ENCODE results near the gene NPIPB8. TPM values are rescaled to one million over a fixed set of nuclear protein-coding genes. Genes with fewer than 3 reads are reported as not detected.
"Not testable (repeated sequence)": the region's sequence is repeated elsewhere in the genome, so short reads cannot be mapped to it uniquely, and the experiment has no call there.

NPIPB8 gene
- total and polyA plus RNA-seq, 9 of the 15 experiments (the other 6 are each of a cell fraction or from before 2014, with no cell fraction given), result 0.16 TPM; not detected in 8

- ATAC-seq; CTCF ChIA-PET (ENCODE audit: low intra/inter-chr PET ratio); H4K20me1 ChIP-seq (replicated peaks; ENCODE audit: control insufficient read depth, insufficient read depth, low read length); FAIRE-seq; H3K27me3 ChIP-seq (ENCODE audit: control insufficient read depth in 2 of 2, insufficient read depth in 2 of 2, low read length in 2 of 2); H3K36me3 ChIP-seq (ENCODE audit: control insufficient read depth, insufficient read depth, low read length); BruUV-seq (replicated peaks); H3K9me3 ChIP-seq (replicated peaks; ENCODE audit: control insufficient read depth, insufficient read depth, low read depth, low read length); H3K9ac ChIP-seq (ENCODE audit: insufficient read depth in 1 of 2, low read depth in 2 of 2, low read length in 2 of 2); intact Hi-C loops (cut with micrococcal nuclease); H3K4me2 ChIP-seq (ENCODE audit: insufficient read depth, low read length); H3K79me2 ChIP-seq (ENCODE audit: control insufficient read depth, insufficient read depth, low read length); H3K4me1 ChIP-seq (replicated peaks in 1 of 2; ENCODE audit: control insufficient read depth in 2 of 2, insufficient read depth in 2 of 2, low read length in 2 of 2); H3K4me3 ChIP-seq; POLR2A ChIA-PET; H3K9me1 ChIP-seq (ENCODE audit: control insufficient read depth, insufficient read depth, low read length); H2AFZ ChIP-seq (ENCODE audit: low read depth, low read length); DNase-seq (ENCODE audit: extremely low read depth in 1 of 4, low spot score in 3 of 4); H3K27ac ChIP-seq (ENCODE audit: extremely low read depth, low read depth, low read length): not testable (repeated sequence)
- whole genome bisulfite sequencing (ENCODE audit: insufficient coverage, low coverage, missing lambda C conversion rate), result no CpG with 5 or more reads among the region's 11 CpGs
- in situ Hi-C loops (cut with MboI), result loop anchor here (10.0 kb wide), 1 partner anchor 121 kb away; no protein-coding TSS in a partner anchor
These were observed 55.5 kb downstream of the NPIPB8 start for GRCh38 chr16:28693257-28693950.

GRCh38 chr16:28699792-28700191 lies 61.9 kb downstream of the NPIPB8 start:
- FAIRE-seq; H3K9ac ChIP-seq (ENCODE audit: insufficient read depth in 1 of 2, low read depth in 2 of 2, low read length in 2 of 2); H3K4me2 ChIP-seq (ENCODE audit: insufficient read depth, low read length); H3K27me3 ChIP-seq (ENCODE audit: control insufficient read depth in 2 of 2, insufficient read depth in 2 of 2, low read length in 2 of 2); intact Hi-C loops (cut with micrococcal nuclease); H3K27ac ChIP-seq (ENCODE audit: extremely low read depth, low read depth, low read length); DNase-seq (ENCODE audit: extremely low read depth in 1 of 4, low spot score in 3 of 4); BruUV-seq (replicated peaks); H3K4me3 ChIP-seq; CTCF ChIA-PET (ENCODE audit: low intra/inter-chr PET ratio); POLR2A ChIA-PET; H3K36me3 ChIP-seq (ENCODE audit: control insufficient read depth, insufficient read depth, low read length); H4K20me1 ChIP-seq (replicated peaks; ENCODE audit: control insufficient read depth, insufficient read depth, low read length); ATAC-seq; H3K4me1 ChIP-seq (replicated peaks in 1 of 2; ENCODE audit: control insufficient read depth in 2 of 2, insufficient read depth in 2 of 2, low read length in 2 of 2); H3K9me1 ChIP-seq (ENCODE audit: control insufficient read depth, insufficient read depth, low read length); H2AFZ ChIP-seq (ENCODE audit: low read depth, low read length); H3K9me3 ChIP-seq (replicated peaks; ENCODE audit: control insufficient read depth, insufficient read depth, low read depth, low read length); H3K79me2 ChIP-seq (ENCODE audit: control insufficient read depth, insufficient read depth, low read length): not testable (repeated sequence)
- in situ Hi-C loops (cut with MboI), result loop anchor here (10.0 to 25.0 kb wide), 3 partner anchors 87 to 162 kb away; partner anchors contain the start of genes NUPR1 and SULT1A1
- no CpG with 5 or more reads among the region's 9 CpGs for WGBS (ENCODE audit: insufficient coverage, low coverage, missing lambda C conversion rate)

GRCh38 chr16:28700349-28700748 lies 62.5 kb downstream of the NPIPB8 start:
- H3K9me3 ChIP-seq (replicated peaks; ENCODE audit: control insufficient read depth, insufficient read depth, low read depth, low read length); H3K9ac ChIP-seq (ENCODE audit: insufficient read depth in 1 of 2, low read depth in 2 of 2, low read length in 2 of 2); H3K9me1 ChIP-seq (ENCODE audit: control insufficient read depth, insufficient read depth, low read length); DNase-seq (ENCODE audit: extremely low read depth in 1 of 4, low spot score in 3 of 4); H3K4me1 ChIP-seq (replicated peaks in 1 of 2; ENCODE audit: control insufficient read depth in 2 of 2, insufficient read depth in 2 of 2, low read length in 2 of 2); ATAC-seq; H3K4me2 ChIP-seq (ENCODE audit: insufficient read depth, low read length); intact Hi-C loops (cut with micrococcal nuclease); H3K79me2 ChIP-seq (ENCODE audit: control insufficient read depth, insufficient read depth, low read length); FAIRE-seq; CTCF ChIA-PET (ENCODE audit: low intra/inter-chr PET ratio); H3K4me3 ChIP-seq; POLR2A ChIA-PET; H3K27me3 ChIP-seq (ENCODE audit: control insufficient read depth in 2 of 2, insufficient read depth in 2 of 2, low read length in 2 of 2); H4K20me1 ChIP-seq (replicated peaks; ENCODE audit: control insufficient read depth, insufficient read depth, low read length); BruUV-seq (replicated peaks); H3K36me3 ChIP-seq (ENCODE audit: control insufficient read depth, insufficient read depth, low read length); H2AFZ ChIP-seq (ENCODE audit: low read depth, low read length); H3K27ac ChIP-seq (ENCODE audit: extremely low read depth, low read depth, low read length): not testable (repeated sequence)
- WGBS (ENCODE audit: insufficient coverage, low coverage, missing lambda C conversion rate), result no CpG with 5 or more reads among the region's 19 CpGs
- in situ Hi-C loops (cut with MboI), result loop anchor here (25.0 kb wide), 2 partner anchors 88 to 163 kb away; partner anchors contain the start of genes NUPR1 and SULT1A1

GRCh38 chr16:28701384-28701783 lies 63.5 kb downstream of the NPIPB8 start:
- intact Hi-C loops (cut with micrococcal nuclease); BruUV-seq (replicated peaks); H3K27me3 ChIP-seq (ENCODE audit: control insufficient read depth in 2 of 2, insufficient read depth in 2 of 2, low read length in 2 of 2); CTCF ChIA-PET (ENCODE audit: low intra/inter-chr PET ratio); H2AFZ ChIP-seq (ENCODE audit: low read depth, low read length); H3K4me1 ChIP-seq (replicated peaks in 1 of 2; ENCODE audit: control insufficient read depth in 2 of 2, insufficient read depth in 2 of 2, low read length in 2 of 2); H3K4me2 ChIP-seq (ENCODE audit: insufficient read depth, low read length); H3K9ac ChIP-seq (ENCODE audit: insufficient read depth in 1 of 2, low read depth in 2 of 2, low read length in 2 of 2); POLR2A ChIA-PET; H3K36me3 ChIP-seq (ENCODE audit: control insufficient read depth, insufficient read depth, low read length); H4K20me1 ChIP-seq (replicated peaks; ENCODE audit: control insufficient read depth, insufficient read depth, low read length); FAIRE-seq; H3K4me3 ChIP-seq; DNase-seq (ENCODE audit: extremely low read depth in 1 of 4, low spot score in 3 of 4); H3K9me1 ChIP-seq (ENCODE audit: control insufficient read depth, insufficient read depth, low read length); H3K27ac ChIP-seq (ENCODE audit: extremely low read depth, low read depth, low read length); H3K79me2 ChIP-seq (ENCODE audit: control insufficient read depth, insufficient read depth, low read length); H3K9me3 ChIP-seq (replicated peaks; ENCODE audit: control insufficient read depth, insufficient read depth, low read depth, low read length): not testable (repeated sequence)
- ATAC-seq, result peak; percentile 80
- no CpG with 5 or more reads among the region's 8 CpGs for WGBS (ENCODE audit: insufficient coverage, low coverage, missing lambda C conversion rate)
- in situ Hi-C loops (cut with MboI), result loop anchor here (25.0 kb wide), 2 partner anchors 89 to 164 kb away; partner anchors contain the start of genes NUPR1 and SULT1A1

All from K562 (cell line).